C1 segment of cervical spinal cord (tissue), 14 donors: ENCODE data around the gene CCDC83.

Source experiments
- DNase-seq, 14 donors: peaks; one replicate each; lab custom pipeline; 2025; lab: John Stamatoyannopoulos, UW

Gene CCDC83

GRCh38 chr11:85855341-85855656 is at the start of gene CCDC83:
Gene CCDC83, plus strand, starts transcription at chr11:85855383. Its CDS starts 9,741 bp downstream, at chr11:85865124.
- peak in 1 of 14 donors; percentile 39 for DNase-seq

- DNase-seq: no peak
Observed at GRCh38 chr11:85805387-85805786, 49.8 kb upstream of the CCDC83 start.

GRCh38 chr11:85806016-85806415 is 49.2 kb upstream of the CCDC83 start:
- DNase-seq: no peak

GRCh38 chr11:85806876-85807275 is 48.3 kb upstream of the CCDC83 start:
- DNase-seq: peak in 1 of 14 donors; percentile 10

GRCh38 chr11:85809191-85809590 is 46.0 kb upstream of the CCDC83 start:
- DNase-seq: no peak

- peak in 7 of 14 donors; percentile 9 to 51 (median 23) for DNase-seq
Observed at GRCh38 chr11:85809863-85810262, 45.3 kb upstream of the CCDC83 start.

GRCh38 chr11:85810521-85810870 is 44.7 kb upstream of the CCDC83 start:
- DNase-seq: no peak

- DNase-seq: peak in 13 of 14 donors; percentile 16 to 84 (median 58)
Observed at GRCh38 chr11:85810871-85811611, 44.1 kb upstream of the CCDC83 start, which contains the start of gene SYTL2. Gene SYTL2, minus strand, starts transcription at chr11:85811141. Its CDS starts 53,416 bp downstream, at chr11:85757725.

GRCh38 chr11:85811624-85812023 is 43.6 kb upstream of the CCDC83 start:
- no peak for DNase-seq

GRCh38 chr11:85813721-85814120 is 41.5 kb upstream of the CCDC83 start:
- no peak for DNase-seq

GRCh38 chr11:85815186-85815931 is 39.8 kb upstream of the CCDC83 start:
- no peak for DNase-seq

GRCh38 chr11:85819441-85819840 is 35.7 kb upstream of the CCDC83 start:
- no peak for DNase-seq

- DNase-seq: no peak
Observed at GRCh38 chr11:85821636-85822035, 33.5 kb upstream of the CCDC83 start.

GRCh38 chr11:85822814-85823213 is 32.4 kb upstream of the CCDC83 start:
- DNase-seq: no peak

- DNase-seq: no peak
Observed at GRCh38 chr11:85823816-85824215, 31.4 kb upstream of the CCDC83 start.

GRCh38 chr11:85825616-85826015 is 29.6 kb upstream of the CCDC83 start:
- DNase-seq: no peak

GRCh38 chr11:85826116-85826855 is 28.9 kb upstream of the CCDC83 start:
- DNase-seq: peak in 2 of 14 donors; percentile 7 to 64

GRCh38 chr11:85827748-85828639 is 27.2 kb upstream of the CCDC83 start:
- DNase-seq: no peak

GRCh38 chr11:85828640-85828978 is 26.6 kb upstream of the CCDC83 start:
- DNase-seq: no peak

GRCh38 chr11:85829172-85829571 is 26.0 kb upstream of the CCDC83 start:
- DNase-seq: no peak

GRCh38 chr11:85831050-85831449 is 24.1 kb upstream of the CCDC83 start:
- DNase-seq: no peak
